NB4 (cell line): ENCODE results near the gene REEP3.

ENCODE experiments used
- CTCF ChIP-seq: IDR thresholded peaks from one replicate; pipeline ENCODE4 v1.5.1; 2012; ENCODE audit warnings: low read depth, low read length
- MAX ChIP-seq: IDR thresholded peaks from 2 replicates; pipeline ENCODE4 v1.6.1; 2011; ENCODE audit warnings: low read depth, low read length
- POLR2A ChIP-seq: IDR thresholded peaks from 2 replicates; pipeline ENCODE4 v1.6.1; 2011; ENCODE audit warnings: mild to moderate bottlenecking; ENCODE audit not compliant: insufficient read length; ENCODE audit errors: extremely low read depth

- TF ChIP-seq POLR2A (no peak), CTCF (peak; percentile 82), MAX (no peak)
Observed at GRCh38 chr10:63629363-63630084, 108.3 kb downstream of the REEP3 start.
